Testis (tissue), 2 donors: ENCODE results near the gene TRIOBP.

ENCODE experiments used
- CTCF ChIP-seq, 3 experiments: fragments of 450-650 bp in 2 of 3; fragments of 200-600 bp in 1 of 3; sonication (generic) in 1 of 3; IDR thresholded peaks; one replicate each; pipeline ENCODE4 v1.5.1; 2016 to 2019; ENCODE audit warnings: antibody characterized with exemption in 3 of 3, mild to moderate bottlenecking in 2 of 3, moderate library complexity in 1 of 3
- POLR2A ChIP-seq: fragments of 450-650 bp; IDR thresholded peaks from one replicate; pipeline ENCODE4 v1.6.1; 2017; ENCODE audit warnings: antibody characterized with exemption, mild to moderate bottlenecking, moderate library complexity

- no peak for TF ChIP-seq CTCF (IDR thresholded peaks at IDR 0.05)
- no peak for TF ChIP-seq POLR2A
Observed at GRCh38 chr22:37744589-37744988, 47.7 kb downstream of the TRIOBP start.
